Fibroblast of skin of left quadriceps (primary cell): ENCODE data around the gene PGM5.
"Not testable (repeated sequence)": the region's sequence is repeated elsewhere in the genome, so short reads cannot be mapped to it uniquely, and the experiment has no call there.

Source experiments
- DNase-seq, 2 experiments: peaks; one replicate each; pipeline ENCODE4 v3.0.0-alpha.2; 2013; ENCODE audit warnings: low read depth in 2 of 2

PGM5 gene

DNA sequence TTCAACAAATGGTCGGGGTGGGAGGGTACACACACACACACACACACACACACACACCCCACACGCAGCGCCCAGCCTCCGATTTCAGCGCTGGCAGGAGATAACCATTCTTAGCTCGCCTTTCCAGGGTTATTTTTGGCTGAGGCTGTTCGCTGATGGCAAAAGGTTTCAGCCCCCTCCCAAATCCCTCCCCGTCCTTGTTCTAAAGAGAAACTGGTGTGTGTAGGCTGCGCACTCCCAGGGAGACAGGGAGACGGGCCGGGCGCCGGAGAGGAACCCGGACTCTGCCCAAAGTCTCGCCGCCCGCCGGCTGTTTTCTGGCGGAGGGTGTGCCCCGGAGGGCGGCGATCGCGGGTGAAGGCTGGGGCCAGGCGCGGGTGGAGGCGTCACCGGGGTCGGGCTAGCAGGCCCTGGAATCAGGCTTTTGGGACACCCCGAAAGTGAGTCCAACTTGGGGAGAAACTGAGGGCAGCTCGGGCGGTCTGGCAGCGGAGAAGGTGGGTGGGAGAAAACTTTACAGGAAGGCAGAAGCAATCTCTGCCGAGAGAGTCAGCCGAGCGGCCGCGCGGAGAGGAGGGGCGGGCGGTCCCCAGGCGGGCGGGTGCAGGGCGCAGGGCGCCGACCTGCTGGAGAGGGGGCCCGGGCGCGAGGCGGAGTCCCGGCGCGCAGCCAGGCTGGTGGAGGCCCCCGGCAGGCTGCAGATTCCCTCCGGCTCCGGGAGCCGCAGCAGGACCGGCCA is at the start of gene PGM5:
TSS of gene PGM5 (plus strand) at position 232 of the 739 bp plus-strand sequence. CDS start 517 bp downstream, outside the sequence.
- DNase-seq, result not testable (repeated sequence)

DNA sequence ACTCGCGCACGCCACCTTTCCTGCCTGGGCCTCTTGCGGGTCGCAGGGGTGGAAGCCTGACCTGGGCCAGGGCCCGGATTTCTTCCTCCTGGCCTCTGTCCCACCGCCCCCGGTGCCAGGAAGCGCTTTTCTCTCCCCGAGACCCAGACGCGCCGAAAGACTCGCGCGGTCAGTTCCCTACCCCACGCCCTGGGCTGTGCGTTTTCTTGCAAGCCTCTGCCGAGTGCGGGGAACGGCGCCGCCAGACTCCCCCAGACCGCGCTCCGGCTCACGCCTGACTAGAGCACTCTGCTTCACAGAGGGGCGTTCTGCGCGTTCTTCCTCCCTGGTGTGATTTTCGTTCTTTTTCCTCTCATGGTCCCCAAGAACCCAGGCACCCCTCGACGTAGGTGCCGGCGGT is 49.3 kb upstream of the PGM5 start:
- DNase-seq, result not testable (repeated sequence)

DNA sequence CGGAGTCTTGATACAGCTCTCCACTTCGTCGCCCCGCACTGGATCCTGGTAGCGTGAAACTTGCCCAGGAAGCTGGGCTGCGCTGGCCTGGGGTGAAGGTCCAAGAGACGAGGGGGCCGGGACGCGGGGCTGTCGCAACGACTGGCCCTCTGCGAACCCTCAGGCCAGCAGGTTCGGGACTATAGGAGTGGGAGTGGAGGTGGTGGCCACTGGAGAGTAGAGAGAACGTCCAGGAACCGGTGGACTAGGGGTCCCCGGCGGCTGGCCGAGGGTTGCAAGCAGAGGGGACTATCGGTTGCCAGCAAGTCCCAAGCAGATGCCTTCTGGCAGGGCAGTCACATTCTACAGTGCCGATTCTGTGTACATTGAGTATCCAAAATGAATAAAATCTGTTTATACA is 48.8 kb upstream of the PGM5 start:
- DNase-seq, result not testable (repeated sequence)

DNA sequence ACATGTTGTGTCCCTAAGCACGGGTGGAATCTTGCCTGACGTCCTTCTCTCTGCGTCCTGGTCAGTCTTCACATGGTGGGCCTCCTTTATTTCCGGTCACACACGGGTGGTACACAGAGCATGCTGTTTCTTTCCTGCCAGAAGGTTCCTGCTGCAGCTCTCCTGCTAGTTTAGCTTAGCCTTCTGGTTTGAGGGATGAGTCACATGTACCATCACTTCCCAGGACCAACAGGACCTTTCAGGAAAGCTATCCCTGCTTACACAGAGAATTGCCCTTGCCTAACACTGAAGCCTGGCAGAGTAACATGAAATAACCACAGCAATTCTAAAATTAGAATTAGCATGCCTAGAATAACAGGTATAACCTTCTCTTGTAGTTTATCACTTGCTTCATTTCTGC is 45.2 kb upstream of the PGM5 start:
- not testable (repeated sequence) for DNase-seq

DNA sequence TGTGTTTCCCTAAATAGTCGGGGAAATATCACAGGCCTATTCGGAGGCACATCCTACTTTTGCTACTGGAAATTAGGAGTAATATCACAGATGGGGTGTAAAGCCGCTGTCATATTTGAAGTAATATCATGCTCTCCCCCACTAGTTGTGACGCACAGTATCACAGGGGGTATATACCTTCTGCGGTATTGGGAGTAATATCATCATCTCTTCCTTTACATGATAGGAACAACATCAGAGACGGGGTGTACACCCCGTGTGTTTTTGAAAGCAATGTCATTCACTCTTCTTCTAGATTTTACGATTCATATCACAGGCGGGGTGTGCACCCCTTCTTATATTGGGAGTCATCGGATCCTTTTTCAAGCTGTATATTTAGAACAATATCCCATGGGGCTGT is 38.2 kb upstream of the PGM5 start:
- DNase-seq, result not testable (repeated sequence)

DNA sequence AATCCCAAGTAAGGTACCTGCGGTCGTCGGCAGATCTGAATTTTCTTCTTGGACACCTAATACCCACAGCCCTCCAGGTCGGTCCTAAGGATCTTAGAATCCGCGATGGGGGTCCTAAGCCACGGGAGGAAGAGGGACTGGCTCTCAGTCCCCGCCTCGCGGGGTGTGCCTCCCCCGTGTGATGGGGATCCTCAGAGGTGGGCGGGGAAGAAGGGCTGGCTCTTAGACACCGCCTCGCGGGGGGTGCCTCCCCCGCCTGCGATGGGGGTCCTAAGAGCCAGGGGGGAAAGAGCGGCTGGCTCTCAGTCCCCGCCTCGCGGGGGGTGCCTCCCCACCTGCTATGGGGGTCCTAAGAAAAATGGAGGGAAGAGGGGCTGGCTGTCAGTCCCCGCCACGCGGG is 32.7 kb upstream of the PGM5 start:
- DNase-seq, result not testable (repeated sequence)

DNA sequence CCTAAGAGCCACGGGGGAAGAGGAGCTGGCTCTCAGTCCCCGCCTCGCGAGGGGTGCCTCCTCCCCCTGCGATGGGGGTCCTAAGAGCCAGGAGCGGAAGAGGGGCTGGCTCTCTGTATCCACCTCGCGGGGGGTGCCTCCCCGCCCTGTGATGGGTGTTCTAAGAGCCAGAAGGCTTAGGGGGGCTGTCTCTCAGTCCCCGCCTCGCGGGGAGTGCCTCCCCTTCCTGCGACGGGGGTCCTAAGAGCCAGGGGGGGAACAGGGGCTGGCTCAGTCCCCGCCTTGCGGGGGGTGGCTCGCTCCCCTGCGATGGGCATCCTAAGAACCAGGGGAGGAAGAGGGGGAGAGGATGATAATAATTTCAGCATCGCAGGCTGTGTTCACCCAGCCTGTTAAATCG is 31.9 kb upstream of the PGM5 start:
- not testable (repeated sequence) for DNase-seq

DNA sequence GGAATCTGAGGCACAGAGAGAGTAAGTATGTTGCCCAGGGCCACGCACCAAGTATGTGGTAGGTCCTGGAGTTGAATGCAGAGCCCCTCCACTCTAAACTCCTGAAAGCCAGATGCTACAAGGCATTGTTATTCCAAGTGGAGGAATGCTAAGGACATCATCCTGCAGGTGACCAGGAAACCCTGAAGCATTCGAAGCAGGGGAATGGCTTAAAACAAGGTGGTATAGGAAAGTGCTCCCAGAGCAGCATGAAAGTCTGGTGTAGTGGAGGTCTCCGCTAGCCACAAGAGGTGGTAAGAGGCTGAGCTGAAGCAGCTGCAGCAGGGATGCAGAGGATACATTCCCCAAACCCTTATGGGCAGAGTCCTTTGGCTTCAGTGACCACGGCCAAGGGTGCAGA is 27.3 kb upstream of the PGM5 start:
- not testable (repeated sequence) for DNase-seq

DNA sequence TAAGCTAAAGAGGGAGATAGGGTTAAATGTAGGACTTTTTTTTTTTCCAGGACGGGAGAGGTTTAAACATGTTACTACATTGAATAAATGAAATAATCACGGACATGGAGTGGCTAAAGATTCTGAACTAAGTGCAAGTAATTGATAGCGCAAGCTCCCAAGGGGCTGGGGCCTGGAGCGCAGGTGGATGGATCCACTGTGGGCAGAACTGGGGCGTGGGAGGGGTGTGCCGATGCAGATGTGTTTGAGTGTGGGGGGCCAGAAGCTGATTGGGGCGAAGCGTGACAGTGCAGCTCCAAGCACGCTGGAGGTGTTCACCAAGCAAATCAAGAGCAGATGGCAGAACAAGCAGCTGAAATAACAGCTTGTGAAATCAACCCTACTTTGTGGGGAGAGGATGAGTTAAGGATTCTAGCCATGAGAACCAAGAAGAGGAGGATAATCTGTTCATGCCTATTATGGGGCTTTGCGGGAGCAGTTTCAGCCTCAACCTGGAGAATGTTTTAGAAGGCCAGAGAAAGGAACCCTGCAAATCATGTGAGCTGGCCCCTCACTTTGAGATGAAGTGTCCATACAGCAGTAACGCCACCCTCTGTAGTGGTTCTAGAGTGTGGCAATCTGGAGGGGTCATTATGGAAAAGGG is 25.8 kb upstream of the PGM5 start:
- DNase-seq, result not testable (repeated sequence)

DNA sequence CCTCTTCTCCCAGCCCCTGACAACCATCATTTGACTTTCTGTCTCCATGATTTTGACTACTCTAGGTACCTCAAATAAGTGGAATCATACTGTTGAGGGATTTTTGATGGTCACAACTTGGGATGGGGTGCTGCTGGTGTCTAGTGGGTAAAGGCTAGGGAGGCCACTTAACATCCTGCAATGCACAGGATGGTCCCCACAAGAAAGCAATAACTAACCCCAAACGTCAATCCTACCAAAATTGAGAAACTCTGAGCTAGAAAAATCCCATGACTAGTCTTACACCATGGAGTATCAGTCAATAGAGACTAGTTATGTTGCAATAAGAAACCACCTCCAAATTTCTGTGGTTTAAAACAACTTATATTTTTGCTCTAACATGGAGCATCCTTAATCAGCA is 24.3 kb upstream of the PGM5 start:
- DNase-seq, result not testable (repeated sequence)

DNA sequence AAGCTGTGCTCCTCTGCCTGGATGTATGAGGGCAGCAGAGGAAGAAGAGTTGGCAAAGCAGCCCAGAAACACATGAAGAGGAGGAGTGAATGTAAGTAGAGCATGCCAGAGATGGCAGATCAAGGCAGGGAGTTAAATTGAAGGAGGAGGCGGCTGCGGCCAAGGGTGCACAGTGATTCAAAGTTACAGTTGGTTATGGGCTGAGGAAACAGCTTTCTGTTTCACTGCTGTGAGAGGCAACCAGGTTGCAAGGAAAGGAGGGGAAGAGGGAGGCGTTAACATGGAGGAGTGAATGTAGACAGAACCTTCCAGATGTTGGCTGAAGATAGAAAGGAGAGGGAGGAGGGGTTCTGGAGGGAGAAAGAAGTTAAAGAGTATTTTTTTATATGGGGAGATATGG is 20.5 kb upstream of the PGM5 start:
- DNase-seq, result not testable (repeated sequence)

DNA sequence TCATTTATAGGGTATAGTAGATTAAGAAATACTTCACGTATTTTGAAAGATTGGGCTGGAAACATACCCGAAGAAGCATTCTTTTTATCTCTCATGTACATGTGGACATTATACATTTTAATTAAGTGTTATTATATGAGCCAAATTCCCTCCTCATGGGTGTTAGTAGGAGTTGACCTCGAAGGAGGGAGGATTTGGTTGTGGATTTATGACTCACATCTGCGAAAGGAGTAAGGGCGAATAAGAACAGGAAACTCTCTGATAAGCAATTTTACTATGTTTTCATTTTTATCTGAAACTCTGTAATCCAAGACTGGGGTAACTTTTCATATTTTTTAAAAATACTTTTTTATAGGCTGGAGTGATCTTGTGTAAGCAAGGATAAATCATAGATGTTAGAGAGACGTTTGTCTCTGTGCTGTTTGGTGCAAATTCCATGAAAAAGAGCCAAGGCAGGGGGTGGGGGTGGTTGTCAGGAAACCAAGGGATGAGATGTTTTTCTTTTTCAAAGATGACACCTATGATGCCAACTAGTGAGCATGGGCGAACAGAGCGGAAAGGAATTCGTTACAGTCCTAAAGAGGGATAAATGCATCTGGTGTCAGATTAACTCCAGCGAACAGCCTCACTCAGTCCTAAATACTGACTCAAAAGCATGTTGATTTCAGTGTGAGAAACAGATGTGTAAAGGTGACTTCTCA is 19.6 kb upstream of the PGM5 start:
- not testable (repeated sequence) for DNase-seq

DNA sequence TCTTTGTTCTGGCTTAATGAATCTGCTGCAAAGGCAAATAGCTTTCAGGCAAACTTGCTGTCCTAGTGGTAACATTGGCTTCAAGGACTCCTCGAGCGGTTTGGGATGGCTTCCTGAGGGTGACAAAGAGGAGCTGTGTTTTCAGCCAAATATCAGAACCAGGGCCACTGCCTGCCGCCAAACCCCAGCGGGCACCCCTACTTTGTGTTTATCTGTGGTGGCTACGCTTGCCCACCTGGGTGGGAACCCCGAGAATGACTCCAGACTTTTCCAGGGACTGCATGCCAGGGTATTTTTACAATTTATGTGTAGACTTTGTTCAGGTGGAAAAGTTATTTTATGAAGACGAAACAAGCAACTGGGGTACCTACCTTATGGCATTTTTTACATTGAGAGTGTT is 18.4 kb upstream of the PGM5 start:
- DNase-seq, result not testable (repeated sequence)

DNA sequence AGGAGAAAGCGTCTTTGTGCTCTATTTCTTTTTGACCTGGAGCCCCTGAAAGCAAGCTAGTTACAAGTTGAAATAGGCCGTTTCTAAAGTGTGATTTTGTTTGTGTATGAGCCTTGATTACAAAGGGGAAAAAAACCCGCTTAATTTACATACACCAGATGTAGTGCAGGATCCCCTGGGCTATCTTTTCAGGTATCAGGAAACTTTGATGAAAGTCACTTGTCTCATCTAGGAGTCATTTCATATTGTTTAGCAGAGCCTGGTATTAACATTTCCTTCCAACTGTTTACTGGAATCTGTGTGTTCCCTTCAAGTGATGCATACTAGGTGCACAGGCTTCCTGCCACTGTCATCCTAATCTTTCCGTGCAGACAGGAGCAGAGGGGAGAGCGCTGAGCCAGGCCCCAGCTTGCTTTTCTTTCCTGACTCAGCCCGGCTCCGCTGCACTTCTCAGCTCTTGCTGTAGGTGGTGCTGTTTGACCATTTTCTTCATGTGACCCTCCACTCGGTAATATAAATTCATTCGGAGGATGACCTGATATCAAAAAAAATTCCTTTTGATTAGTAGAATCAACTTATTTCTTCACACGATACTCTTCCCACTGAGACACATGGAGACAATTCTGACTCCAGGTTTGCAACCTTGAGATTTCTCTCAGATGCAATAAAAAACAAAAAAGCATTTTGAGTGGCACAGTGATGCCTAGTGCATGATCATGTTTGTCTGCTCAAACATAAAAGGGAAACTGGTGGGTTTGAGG is 14.0 kb upstream of the PGM5 start:
- DNase-seq, result not testable (repeated sequence)

DNA sequence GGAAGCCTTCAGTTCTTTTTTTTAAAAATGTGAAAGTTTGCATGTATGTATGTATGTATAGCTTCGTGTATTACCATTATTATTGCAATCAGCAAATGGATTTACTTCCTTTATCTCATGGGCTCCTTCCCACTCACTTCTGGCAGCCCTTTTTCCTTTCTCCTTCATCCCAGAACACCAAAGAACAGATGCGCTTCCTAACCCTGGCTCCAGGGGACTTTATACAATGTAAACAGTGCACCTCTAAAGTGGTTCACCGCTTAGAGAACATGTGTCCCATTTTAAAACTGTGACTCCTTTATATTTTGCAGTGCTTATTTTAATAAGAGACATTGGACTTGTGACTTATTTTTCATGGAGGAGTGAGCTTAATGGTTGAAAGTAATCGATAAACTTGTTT is 13.2 kb upstream of the PGM5 start:
- not testable (repeated sequence) for DNase-seq

DNA sequence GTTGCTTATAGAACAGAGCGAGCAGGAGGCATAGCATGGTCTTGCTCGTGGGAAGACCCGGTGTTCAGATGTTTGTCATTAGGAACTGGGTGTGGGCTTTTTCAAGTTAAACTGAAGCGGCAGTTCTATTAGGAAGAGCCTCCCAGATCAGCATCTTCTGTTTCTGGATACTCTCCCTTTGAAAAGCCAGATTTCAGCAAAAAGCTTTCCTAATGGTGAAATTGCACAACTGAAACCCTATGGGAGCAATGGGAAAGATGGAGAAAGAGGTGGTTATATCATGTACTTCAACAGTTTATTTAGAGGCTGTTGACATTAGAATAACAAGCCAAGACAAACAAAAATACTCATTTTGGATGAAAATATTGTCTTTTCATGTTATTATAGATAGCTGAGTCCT is 12.4 kb upstream of the PGM5 start:
- not testable (repeated sequence) for DNase-seq

DNA sequence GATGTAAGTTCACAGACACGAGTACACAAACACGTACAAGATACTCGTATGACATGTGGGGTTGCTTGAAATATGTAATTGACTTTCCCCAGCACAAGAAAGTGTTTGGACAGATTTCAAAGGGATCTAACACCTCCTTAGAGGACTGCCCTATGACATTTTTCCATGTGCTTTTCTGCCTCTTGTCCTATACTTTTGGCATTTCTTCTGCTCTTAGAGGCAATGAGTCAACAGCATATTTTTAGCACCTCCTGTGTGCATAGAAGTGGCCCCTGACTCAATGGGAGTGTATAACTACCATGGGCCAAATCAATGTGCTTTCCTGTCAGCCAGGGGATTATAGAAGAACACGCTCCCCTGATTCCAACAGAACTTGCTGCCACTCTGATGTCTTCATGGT is 4.7 kb upstream of the PGM5 start:
- not testable (repeated sequence) for DNase-seq

DNA sequence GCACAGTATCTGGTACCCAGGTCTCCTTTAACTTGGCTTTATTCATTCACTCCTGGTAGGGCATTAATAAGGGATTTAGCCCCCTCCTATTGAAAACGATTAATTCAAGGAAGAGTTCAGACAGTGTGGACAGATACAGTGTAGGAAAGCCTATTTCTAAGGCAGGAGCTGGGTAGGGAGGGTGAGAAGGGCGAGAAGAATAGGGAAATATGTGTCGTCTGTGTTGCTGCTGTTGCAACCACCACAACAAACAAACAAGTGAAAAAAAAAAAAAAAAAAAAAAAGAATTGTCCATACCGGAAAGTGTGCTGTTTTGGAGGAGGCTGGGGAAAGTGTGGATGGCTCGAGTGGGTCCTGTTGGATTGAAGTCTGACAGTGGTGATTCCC is 425 bp upstream of the PGM5 start:
- DNase-seq, result not testable (repeated sequence)

DNA sequence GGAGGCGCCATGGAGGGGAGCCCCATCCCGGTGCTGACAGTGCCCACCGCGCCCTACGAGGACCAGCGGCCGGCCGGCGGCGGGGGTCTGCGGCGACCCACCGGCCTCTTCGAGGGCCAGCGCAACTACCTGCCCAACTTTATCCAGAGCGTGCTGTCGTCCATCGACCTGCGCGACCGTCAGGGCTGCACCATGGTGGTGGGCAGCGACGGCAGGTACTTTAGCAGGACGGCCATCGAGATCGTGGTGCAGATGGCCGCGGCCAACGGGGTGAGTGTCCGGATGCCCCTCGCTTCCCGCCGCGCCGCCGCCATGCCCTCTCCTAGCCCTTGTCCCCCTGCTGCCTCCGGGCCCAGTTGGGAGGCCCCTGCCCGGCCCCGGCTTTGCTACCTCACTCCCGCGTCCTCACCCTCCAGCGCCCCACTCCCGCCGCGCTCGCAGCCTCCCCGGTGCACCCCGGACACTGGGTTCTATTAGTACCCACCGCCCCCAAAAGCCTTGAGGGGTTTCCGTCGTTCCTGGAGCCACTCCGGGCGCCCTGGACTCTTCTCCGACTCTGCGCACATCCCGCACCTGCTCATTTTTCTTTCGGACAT is 806 bp downstream of the PGM5 start:
- DNase-seq, result not testable (repeated sequence)

DNA sequence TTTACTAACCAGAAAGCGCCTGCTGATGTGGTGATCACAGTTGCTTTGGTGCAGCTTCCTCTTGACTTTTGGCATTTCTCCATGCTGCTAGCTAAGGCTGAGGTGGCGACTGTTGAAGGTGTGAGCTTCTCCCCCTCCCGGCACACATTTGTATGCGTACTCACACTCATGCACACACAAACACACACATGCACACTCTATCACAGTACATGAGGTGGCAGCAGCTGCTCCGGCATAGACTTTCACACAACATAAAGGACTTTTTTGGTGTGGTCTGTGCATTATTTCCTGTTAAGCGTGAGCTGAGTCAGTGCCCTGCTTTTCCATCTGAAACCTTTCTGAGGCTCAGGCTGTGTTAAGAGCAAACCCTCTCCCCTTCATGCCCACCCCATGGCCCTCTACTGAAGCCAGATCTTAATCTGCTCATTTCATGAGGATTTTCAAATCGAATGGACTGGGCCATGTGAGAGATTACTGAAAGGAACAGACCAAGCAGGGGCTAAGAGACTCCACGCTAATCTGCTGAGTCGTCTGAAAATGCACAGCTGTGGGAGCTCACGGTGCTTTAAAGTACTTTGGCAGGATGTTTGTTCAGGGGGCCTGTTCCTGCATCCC is 10.6 kb downstream of the PGM5 start:
- DNase-seq, result not testable (repeated sequence)

DNA sequence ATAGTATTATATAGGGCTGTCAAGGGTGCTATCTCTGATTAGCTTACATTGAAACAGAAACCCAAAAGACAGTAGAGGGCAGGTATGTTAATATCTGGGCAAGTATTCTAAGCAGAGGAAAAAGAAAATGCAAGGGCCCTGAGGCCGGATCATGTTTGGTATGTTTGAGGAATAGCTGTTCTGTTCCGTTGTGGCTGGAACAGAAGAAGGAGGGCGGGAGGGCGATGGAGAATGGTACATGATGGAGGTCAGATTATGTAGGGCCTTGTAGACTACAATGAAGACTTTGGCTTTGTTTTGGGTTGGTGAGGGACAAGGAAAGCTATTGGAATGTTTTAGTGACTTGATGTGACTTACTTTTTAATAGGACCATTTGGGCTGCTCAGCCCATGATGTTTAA is 19.4 kb downstream of the PGM5 start:
- not testable (repeated sequence) for DNase-seq
